OCI-LY7 (cell line): ENCODE data around the gene ELMO1. TPM values are rescaled to one million over a fixed set of nuclear protein-coding genes. Genes with fewer than 3 reads are reported as not detected.

ENCODE experiments used
- BruUV-seq: library from RNA; stranded (reverse); fragments of 400-500 nt; replicated peaks from 2 replicates; lab custom pipeline; 2021; lab: Mats Ljungman, UMichigan
- CTCF ChIA-PET: fragments of 300-600 bp; sonication (Branson Sonifier 250); formaldehyde crosslinking; loops from one replicate; lab custom pipeline; 2022; ENCODE audit warnings: antibody characterized with exemption; ENCODE audit not compliant: unreplicated experiment; lab: Charles Lee
- POLR2A ChIA-PET: fragments of 300-600 bp; sonication (Branson Sonifier 250); formaldehyde crosslinking; loops from one replicate; lab custom pipeline; 2022; ENCODE audit warnings: antibody characterized with exemption; lab: Charles Lee
- DNase-seq: peaks from one replicate; pipeline ENCODE4 v3.0.0-alpha.2; 2015; ENCODE audit warnings: low spot score
- H2AFZ ChIP-seq: fragments of 200-600 bp; sonication (generic), shearing (Covaris generic); 2 replicates; pipeline ENCODE4 v1.6.1; 2014; ENCODE audit warnings: mild to moderate bottlenecking, antibody characterized with exemption, low read length, moderate library complexity
- H3K27ac ChIP-seq: fragments of 200-600 bp; sonication (generic); 2 replicates; pipeline ENCODE4 v1.5.1; 2014; ENCODE audit warnings: mixed run types, low read depth, mild to moderate bottlenecking, moderate library complexity, low read length, inconsistent platforms; ENCODE audit not compliant: poor library complexity, severe bottlenecking
- H3K36me3 ChIP-seq: fragments of 200-600 bp; sonication (generic); 2 replicates; pipeline ENCODE4 v1.6.1; 2014; ENCODE audit warnings: mild to moderate bottlenecking, antibody characterized with exemption, low read length, moderate library complexity, mixed read lengths; ENCODE audit not compliant: insufficient read depth
- H3K4me1 ChIP-seq: fragments of 200-600 bp; sonication (generic); 2 replicates; pipeline ENCODE4 v1.5.1; 2014; ENCODE audit warnings: mild to moderate bottlenecking, low read length; ENCODE audit not compliant: insufficient read depth, poor library complexity, severe bottlenecking
- H3K4me2 ChIP-seq: fragments of 200-600 bp; sonication (generic); 2 replicates; pipeline ENCODE4 v1.6.1; 2014; ENCODE audit warnings: mild to moderate bottlenecking, low read length
- H3K4me3 ChIP-seq: fragments of 200-600 bp; sonication (generic); 2 replicates; pipeline ENCODE4 v1.5.1; 2014; ENCODE audit warnings: mild to moderate bottlenecking, low read depth, low read length; ENCODE audit not compliant: poor library complexity, severe bottlenecking
- H3K79me2 ChIP-seq: fragments of 200-600 bp; sonication (generic); 2 replicates; pipeline ENCODE4 v1.6.1; 2016; ENCODE audit warnings: low read depth, mild to moderate bottlenecking, low read length, moderate library complexity, mixed read lengths; ENCODE audit not compliant: insufficient read depth
- H3K9me2 ChIP-seq: fragments of 200-600 bp; sonication (generic); 2 replicates; pipeline ENCODE4 v1.6.1; 2016; ENCODE audit warnings: mild to moderate bottlenecking, low read length, mixed read lengths; ENCODE audit not compliant: insufficient read depth
- H3K9me3 ChIP-seq: fragments of 200-600 bp; sonication (generic); 2 replicates; pipeline ENCODE4 v1.6.1; 2014; ENCODE audit warnings: mild to moderate bottlenecking, mixed run types, low read length, mixed read lengths
- H4K20me1 ChIP-seq: fragments of 200-600 bp; sonication (generic); 2 replicates; pipeline ENCODE4 v1.6.1; 2014; ENCODE audit warnings: mild to moderate bottlenecking, antibody characterized with exemption, low read length, moderate library complexity, mixed read lengths; ENCODE audit not compliant: insufficient read depth
- EZH2phosphoT487 ChIP-seq: fragments of 200-600 bp; sonication (generic); IDR thresholded peaks from 2 replicates; pipeline ENCODE4 v1.6.1; 2018; ENCODE audit warnings: low read depth, borderline replicate concordance, mild to moderate bottlenecking, mixed run types, antibody characterized with exemption, low read length, moderate library complexity, mixed read lengths
- intact Hi-C: fragments of 100-400 bp; cut with micrococcal nuclease; formaldehyde crosslinking; loops from one replicate; pipeline ENCODE4 v1.10.0; 2022; ENCODE audit not compliant: unreplicated experiment
- total RNA-seq, 2 experiments: library from RNA; depleted of rRNA in 1 of 2; stranded (reverse); fragments of >200 nt in 1 of 2; shearing (Covaris generic) in 1 of 2; gene quantifications; 2 replicates each; pipeline ENCODE4 v1.2.3, GENCODE V29; 2014 to 2022
- TF ChIP-seq, protein P1 (sequence below): fragments of 200-600 bp; sonication (generic); conservative IDR thresholded peaks from 2 replicates; pipeline ENCODE4 v1.5.1; 2014; ENCODE audit warnings: mild to moderate bottlenecking, antibody characterized with exemption, low read length, moderate library complexity, mixed read lengths

ELMO1 gene
- total RNA-seq, 2 experiments from 2014 or later, result 101 to 103 TPM

DNA sequence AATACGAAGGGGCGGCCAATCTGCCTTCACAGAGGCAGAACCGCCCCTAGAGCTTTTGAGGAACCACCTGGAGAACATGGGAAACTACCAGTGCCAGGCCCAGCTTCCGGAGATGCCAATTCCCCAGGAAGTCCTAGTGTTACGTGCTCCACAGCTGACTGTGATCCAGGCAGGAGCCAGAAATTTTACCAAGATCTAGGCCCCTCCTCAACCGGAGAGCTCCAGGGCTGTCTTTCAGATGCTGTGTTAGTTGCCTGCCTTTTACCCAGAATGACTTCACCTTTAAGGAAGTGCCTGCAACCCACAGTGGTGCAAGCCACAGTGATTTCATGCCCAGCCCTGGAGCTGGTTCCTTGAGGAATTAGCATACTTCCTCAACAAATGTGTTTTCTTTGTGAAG is 62.9 kb downstream of the ELMO1 start:
- no peak overlapping the region for H2AFZ ChIP-seq
- H3K4me1 ChIP-seq, result no peaks in the 10 kb centered on the region
- H3K9me2 ChIP-seq, result no peaks in the 10 kb centered on the region
- ChIA-PET POLR2A (interaction anchor here (0.6 kb wide), 1 partner anchor 1753 kb away, joined by 3 read pairs; no protein-coding TSS in a partner anchor), CTCF (no interaction called here)
- no peak for DNase-seq
- H3K27ac ChIP-seq, result no peak overlapping the region
- H3K4me2 ChIP-seq, result no peak overlapping the region
- no peaks in the 10 kb centered on the region for H3K36me3 ChIP-seq
- no peaks in the 10 kb centered on the region for H3K9me3 ChIP-seq
- intact Hi-C loops, result loop anchor here (10.0 kb wide), 1 partner anchor 1771 kb away; no protein-coding TSS in a partner anchor
- no peak for TF ChIP-seq EZH2phosphoT487
- TF ChIP-seq, protein P1, sequence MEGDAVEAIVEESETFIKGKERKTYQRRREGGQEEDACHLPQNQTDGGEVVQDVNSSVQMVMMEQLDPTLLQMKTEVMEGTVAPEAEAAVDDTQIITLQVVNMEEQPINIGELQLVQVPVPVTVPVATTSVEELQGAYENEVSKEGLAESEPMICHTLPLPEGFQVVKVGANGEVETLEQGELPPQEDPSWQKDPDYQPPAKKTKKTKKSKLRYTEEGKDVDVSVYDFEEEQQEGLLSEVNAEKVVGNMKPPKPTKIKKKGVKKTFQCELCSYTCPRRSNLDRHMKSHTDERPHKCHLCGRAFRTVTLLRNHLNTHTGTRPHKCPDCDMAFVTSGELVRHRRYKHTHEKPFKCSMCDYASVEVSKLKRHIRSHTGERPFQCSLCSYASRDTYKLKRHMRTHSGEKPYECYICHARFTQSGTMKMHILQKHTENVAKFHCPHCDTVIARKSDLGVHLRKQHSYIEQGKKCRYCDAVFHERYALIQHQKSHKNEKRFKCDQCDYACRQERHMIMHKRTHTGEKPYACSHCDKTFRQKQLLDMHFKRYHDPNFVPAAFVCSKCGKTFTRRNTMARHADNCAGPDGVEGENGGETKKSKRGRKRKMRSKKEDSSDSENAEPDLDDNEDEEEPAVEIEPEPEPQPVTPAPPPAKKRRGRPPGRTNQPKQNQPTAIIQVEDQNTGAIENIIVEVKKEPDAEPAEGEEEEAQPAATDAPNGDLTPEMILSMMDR, result no peak
- H4K20me1 ChIP-seq, result no peaks in the 10 kb centered on the region
- H3K79me2 ChIP-seq, result no peaks in the 10 kb centered on the region
- BruUV-seq, result no TSS peak
- no peak overlapping the region for H3K4me3 ChIP-seq

DNA sequence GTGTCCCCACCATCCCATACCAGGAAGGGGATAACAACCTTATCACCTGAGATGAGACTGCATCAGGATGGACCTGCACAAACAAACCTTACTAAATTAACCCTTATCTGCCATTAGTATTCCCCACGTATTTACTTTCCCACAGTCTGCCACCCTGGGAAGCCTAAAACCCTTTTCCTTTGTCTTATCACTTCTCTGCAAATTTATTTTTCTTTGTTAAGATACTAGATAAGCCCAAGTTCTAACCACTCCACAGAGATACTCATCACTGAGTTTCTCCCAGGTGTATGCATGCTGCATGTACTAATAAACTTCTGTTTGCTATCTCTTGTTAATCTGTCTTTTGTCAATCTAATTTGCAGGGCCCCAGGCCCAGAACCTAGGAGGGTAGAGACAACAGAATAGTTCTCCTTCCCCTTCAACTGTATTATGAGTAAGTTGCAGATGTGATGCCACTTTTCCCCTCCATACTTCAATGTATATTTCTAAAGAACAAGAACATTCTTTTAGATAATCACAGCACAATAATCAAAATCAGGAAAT is 66.0 kb downstream of the ELMO1 start:
- H3K4me2 ChIP-seq, result no peak overlapping the region
- no peak overlapping the region for H2AFZ ChIP-seq
- H3K36me3 ChIP-seq, result no peaks in the 10 kb centered on the region
- H3K27ac ChIP-seq, result no peak overlapping the region
- no peaks in the 10 kb centered on the region for H3K4me1 ChIP-seq
- no peaks in the 10 kb centered on the region for H3K9me3 ChIP-seq
- TF ChIP-seq EZH2phosphoT487, result no peak
- TF ChIP-seq, protein P1, result no peak
- no peaks in the 10 kb centered on the region for H3K9me2 ChIP-seq
- CTCF ChIA-PET, result no interaction called here
- no peaks in the 10 kb centered on the region for H4K20me1 ChIP-seq
- intact Hi-C loops, result loop anchor here (10.0 kb wide), 1 partner anchor 1768 kb away; no protein-coding TSS in a partner anchor
- no peak overlapping the region for H3K4me3 ChIP-seq
- no TSS peak for BruUV-seq
- POLR2A ChIA-PET, result interaction anchor here (1.0 kb wide), 1 partner anchor 22 kb away, joined by 3 read pairs; no protein-coding TSS in a partner anchor
- DNase-seq, result no peak
- H3K79me2 ChIP-seq, result no peaks in the 10 kb centered on the region

DNA sequence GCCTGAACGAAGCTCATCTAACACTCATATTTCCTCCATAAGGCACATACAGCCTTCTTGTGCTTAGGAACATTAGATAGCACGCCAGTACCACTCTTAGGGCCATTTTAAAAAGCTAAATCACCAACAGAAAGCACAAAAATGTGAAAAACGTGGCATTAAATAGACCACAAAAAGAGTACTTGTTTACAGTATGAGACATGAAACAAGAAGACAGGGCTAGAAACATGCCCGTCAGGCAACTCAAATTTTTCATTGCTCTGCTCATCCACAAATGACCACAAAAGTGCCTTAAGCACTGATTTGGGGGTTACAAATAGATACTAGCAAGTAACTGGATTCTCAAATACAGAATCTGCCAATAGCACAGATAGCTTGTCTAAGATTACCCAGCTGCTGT is 67.8 kb downstream of the ELMO1 start:
- CTCF ChIA-PET, result no interaction called here
- H3K9me2 ChIP-seq, result no peaks in the 10 kb centered on the region
- intact Hi-C loops, result loop anchor here (10.0 kb wide), 1 partner anchor 1766 kb away; no protein-coding TSS in a partner anchor
- no peak overlapping the region for H3K4me3 ChIP-seq
- no peak overlapping the region for H3K4me2 ChIP-seq
- no TSS peak for BruUV-seq
- peaks cover 14% of the 10 kb centered on the region for H3K9me3 ChIP-seq
- H3K27ac ChIP-seq, result no peak overlapping the region
- no peak overlapping the region for H2AFZ ChIP-seq
- no peak for DNase-seq
- TF ChIP-seq, protein P1, result no peak
- no peak for TF ChIP-seq EZH2phosphoT487
- H3K4me1 ChIP-seq, result no peaks in the 10 kb centered on the region
- no peaks in the 10 kb centered on the region for H3K79me2 ChIP-seq
- H4K20me1 ChIP-seq, result no peaks in the 10 kb centered on the region
- POLR2A ChIA-PET, result no interaction called here
- no peaks in the 10 kb centered on the region for H3K36me3 ChIP-seq
